H1 (cell line): ENCODE data around the gene WDR31. TPM values are rescaled to one million over a fixed set of nuclear protein-coding genes. Genes with fewer than 3 reads are reported as not detected.

Source experiments
- CTCF ChIA-PET: fragments of 300-600 bp; sonication (Branson Sonifier 250); formaldehyde crosslinking; loops from one replicate; lab custom pipeline; 2021; ENCODE audit not compliant: partially characterized antibody; lab: Charles Lee
- POLR2A ChIA-PET: fragments of 300-600 bp; sonication (Branson Sonifier 250); formaldehyde crosslinking; loops from one replicate; lab custom pipeline; 2021; ENCODE audit warnings: inconsistent platforms; ENCODE audit not compliant: partially characterized antibody; lab: Charles Lee
- DNase-seq, 2 experiments: peaks; one replicate each; pipeline versions ENCODE4 v3.0.0 to v3.0.0-alpha.2; 2010 to 2022; ENCODE audit warnings: low spot score in 2 of 2, low read depth in 1 of 2, mixed read lengths in 1 of 2
- FAIRE-seq: peaks from 2 replicates; lab custom pipeline; 2011; peaks lifted over from hg19 to GRCh38; lab: Jason Lieb, UNC
- H2AFZ ChIP-seq: 2 replicates; pipeline ENCODE4 v1.8.1; 2012; ENCODE audit warnings: low read length, inconsistent platforms
- H2AK5ac ChIP-seq: 2 replicates; pipeline ENCODE4 v1.6.1; 2013; ENCODE audit warnings: low read depth, low read length
- H2BK120ac ChIP-seq: replicated peaks from 2 replicates; pipeline ENCODE3; 2013; ENCODE audit warnings: low read depth, low read length, inconsistent platforms
- H2BK12ac ChIP-seq: 2 replicates; pipeline ENCODE4 v1.6.1; 2013; ENCODE audit warnings: low read depth, low read length
- H2BK15ac ChIP-seq: 2 replicates; pipeline ENCODE4 v1.6.1; 2013; ENCODE audit warnings: low read length
- H2BK20ac ChIP-seq: 2 replicates; pipeline ENCODE4 v1.6.1; 2013; ENCODE audit warnings: low read length
- H2BK5ac ChIP-seq: 2 replicates; pipeline ENCODE4 v1.6.1; 2013; ENCODE audit warnings: low read depth, low read length
- H3K14ac ChIP-seq: 2 replicates; pipeline ENCODE4 v1.6.1; 2013; ENCODE audit warnings: inconsistent platforms; ENCODE audit not compliant: insufficient read length
- H3K18ac ChIP-seq: 2 replicates; pipeline ENCODE4 v1.6.1; 2013; ENCODE audit warnings: low read length; ENCODE audit errors: extremely low read depth
- H3K23ac ChIP-seq: 2 replicates; pipeline ENCODE4 v1.6.1; 2013; ENCODE audit warnings: inconsistent platforms; ENCODE audit not compliant: insufficient read length
- H3K23me2 ChIP-seq: 2 replicates; pipeline ENCODE4 v1.6.1; 2013; ENCODE audit warnings: low read depth, low read length
- H3K27ac ChIP-seq: 2 replicates; pipeline ENCODE4 v1.6.1; 2011; ENCODE audit warnings: low read depth, low read length, inconsistent platforms
- H3K27me3 ChIP-seq, 4 experiments: replicated peaks in 1 of 4; 1 replicate in 1 of 4; 2 replicates in 3 of 4; pipeline versions ENCODE4 v1.6.1 to v1.8.1; 2011 to 2013; ENCODE audit warnings: low read length in 3 of 4, mild to moderate bottlenecking in 3 of 4, inconsistent platforms in 2 of 4, mixed read lengths in 2 of 4, moderate library complexity in 1 of 4; ENCODE audit not compliant: control insufficient read depth in 3 of 4, insufficient read depth in 3 of 4; ENCODE audit errors: extremely low read depth in 1 of 4
- H3K36me3 ChIP-seq, 4 experiments: 2 replicates each; pipeline versions ENCODE4 v1.6.1 to v1.8.1; 2011 to 2013; ENCODE audit warnings: mild to moderate bottlenecking in 4 of 4, low read length in 3 of 4, moderate library complexity in 2 of 4, control low read depth in 1 of 4, inconsistent platforms in 1 of 4; ENCODE audit not compliant: insufficient read depth in 4 of 4, control insufficient read depth in 2 of 4
- H3K4ac ChIP-seq: replicated peaks from 2 replicates; pipeline ENCODE3; 2013; ENCODE audit warnings: low read length, low read depth, mixed read lengths, inconsistent platforms; ENCODE audit not compliant: insufficient read length
- H3K4me1 ChIP-seq, 4 experiments: replicated peaks in 1 of 4; 1 replicate in 1 of 4; 2 replicates in 3 of 4; pipeline versions ENCODE4 v1.6.1 to v1.8.1; 2011 to 2013; ENCODE audit warnings: low read length in 3 of 4, inconsistent platforms in 2 of 4, mixed read lengths in 1 of 4; ENCODE audit not compliant: insufficient read depth in 4 of 4, control insufficient read depth in 3 of 4
- H3K4me2 ChIP-seq, 2 experiments: 2 replicates each; pipeline versions ENCODE4 v1.6.1 to v1.8.1; 2011 to 2013; ENCODE audit warnings: low read depth in 2 of 2, low read length in 2 of 2, control low read depth in 1 of 2, inconsistent platforms in 1 of 2, mild to moderate bottlenecking in 1 of 2; ENCODE audit not compliant: insufficient read depth in 1 of 2
- H3K4me3 ChIP-seq, 4 experiments: fragments of 200-600, 300-600 bp in 1 of 4; sonication (generic), shearing (Covaris generic), sonication (Bioruptor Twin) in 1 of 4; 2 replicates each; pipeline versions ENCODE4 v1.5.1 to v1.8.1; 2011 to 2016; ENCODE audit warnings: low read length in 4 of 4, low read depth in 3 of 4, control low read depth in 2 of 4, inconsistent platforms in 2 of 4, mild to moderate bottlenecking in 2 of 4, mixed read lengths in 1 of 4, moderate library complexity in 1 of 4; ENCODE audit not compliant: insufficient read depth in 2 of 4; ENCODE audit errors: extremely low read depth in 1 of 4
- H3K56ac ChIP-seq: replicated peaks from 2 replicates; pipeline ENCODE3; 2013; ENCODE audit warnings: low read depth, mild to moderate bottlenecking, mixed read lengths, low read length, inconsistent platforms; ENCODE audit not compliant: insufficient read length
- H3K79me1 ChIP-seq: 2 replicates; pipeline ENCODE4 v1.6.1; 2013; ENCODE audit warnings: low read depth, low read length, control low read depth
- H3K79me2 ChIP-seq, 2 experiments: 2 replicates each; pipeline versions ENCODE4 v1.6.1 to v1.8.1; 2012 to 2013; ENCODE audit warnings: low read length in 2 of 2, mild to moderate bottlenecking in 2 of 2, inconsistent platforms in 1 of 2; ENCODE audit not compliant: insufficient read depth in 2 of 2, control insufficient read depth in 1 of 2
- H3K9ac ChIP-seq, 4 experiments: replicated peaks in 1 of 4; 1 replicate in 1 of 4; 2 replicates in 3 of 4; pipeline versions ENCODE4 v1.6.1 to v1.8.1; 2011 to 2013; ENCODE audit warnings: low read depth in 3 of 4, low read length in 3 of 4, control low read depth in 2 of 4, mild to moderate bottlenecking in 2 of 4, moderate library complexity in 2 of 4, inconsistent platforms in 1 of 4; ENCODE audit errors: extremely low read depth in 1 of 4
- H3K9me3 ChIP-seq, 2 experiments: 2 replicates each; pipeline versions ENCODE4 v1.6.1 to v1.8.1; 2012 to 2013; ENCODE audit warnings: mild to moderate bottlenecking in 2 of 2, moderate library complexity in 2 of 2, control low read depth in 1 of 2, inconsistent platforms in 1 of 2, low read depth in 1 of 2, low read length in 1 of 2, mixed read lengths in 1 of 2; ENCODE audit not compliant: insufficient read depth in 2 of 2
- H4K20me1 ChIP-seq, 2 experiments: replicated peaks in 1 of 2; 2 replicates each; pipeline versions ENCODE3 to v1.8.1; 2011 to 2013; ENCODE audit warnings: inconsistent platforms in 2 of 2, low read length in 2 of 2, mild to moderate bottlenecking in 1 of 2; ENCODE audit not compliant: insufficient read depth in 2 of 2, control insufficient read depth in 1 of 2
- H4K5ac ChIP-seq: 2 replicates; pipeline ENCODE4 v1.6.1; 2013; ENCODE audit warnings: low read length, low read depth, mixed read lengths, inconsistent platforms; ENCODE audit not compliant: insufficient read length
- H4K8ac ChIP-seq: 2 replicates; pipeline ENCODE4 v1.8.0; 2013; ENCODE audit warnings: mild to moderate bottlenecking, moderate library complexity, low read length, inconsistent platforms; ENCODE audit not compliant: insufficient read depth; ENCODE audit errors: extremely low read depth
- H4K91ac ChIP-seq: replicated peaks from 2 replicates; pipeline ENCODE3; 2013; ENCODE audit warnings: low read length, mixed read lengths, inconsistent platforms; ENCODE audit not compliant: insufficient read length
- CBX8 ChIP-seq: fragments of 300-800, 300-1000 bp; sonication (generic); IDR thresholded peaks from 2 replicates; pipeline ENCODE4 v1.7.1; 2016; ENCODE audit warnings: low read depth, low read length, borderline replicate concordance
- PHF8 ChIP-seq: fragments of 200-600 bp; sonication (generic); conservative IDR thresholded peaks from 2 replicates; pipeline ENCODE4 v1.7.1; 2012; ENCODE audit warnings: low read depth, mild to moderate bottlenecking, inconsistent platforms, low read length, moderate library complexity
- RAD21 ChIP-seq, 2 experiments: IDR thresholded peaks in 1 of 2; conservative IDR thresholded peaks in 1 of 2; 2 replicates each; pipeline ENCODE4 v1.6.1; 2011; ENCODE audit warnings: low read depth in 2 of 2, low read length in 2 of 2, improper control_type of control experiment in 1 of 2, inconsistent platforms in 1 of 2, mild to moderate bottlenecking in 1 of 2, moderate library complexity in 1 of 2
- TAF1 ChIP-seq: IDR thresholded peaks from 2 replicates; pipeline ENCODE4 v1.6.1; 2011; ENCODE audit warnings: mild to moderate bottlenecking, low read depth, low read length
- TEAD4 ChIP-seq: IDR thresholded peaks from 2 replicates; pipeline ENCODE4 v1.6.1; 2012; ENCODE audit warnings: low read depth, low read length, inconsistent platforms, mixed read lengths
- ZNF274 ChIP-seq: IDR thresholded peaks from 2 replicates; pipeline ENCODE4 v1.7.0; 2012; ENCODE audit warnings: low read length, borderline replicate concordance; ENCODE audit errors: extremely low read depth
- WGBS, 2 experiments: shearing (Covaris generic) in 1 of 2; methylation state at CpG; one replicate each; pipeline versions ENCODE4 v1.1.6 to v1.1.7; 2013 to 2015; ENCODE audit warnings: low lambda C conversion rate in 2 of 2, mixed read lengths in 2 of 2, inconsistent platforms in 1 of 2, low coverage in 1 of 2, missing lambda C conversion rate in 1 of 2; ENCODE audit not compliant: insufficient replicate concordance in 2 of 2, insufficient coverage in 1 of 2, insufficient read length in 1 of 2; ENCODE audit errors: extremely low coverage in 1 of 2, missing lambda C conversion rate in 1 of 2; 5-methylcytosine and 5-hydroxymethylcytosine counted together
- polyA plus RNA-seq, 7 experiments: library from polyadenylated mRNA; depleted of rRNA in 3 of 7; stranded (reverse) in 5 of 7; unstranded in 2 of 7; fragments of >200 nt in 5 of 7; fragments of 200-250 nt in 2 of 7; gene quantifications; 1 replicate in 5 of 7; 2 replicates in 1 of 7; 4 replicates in 1 of 7; pipeline versions ENCODE4 v1.2.1 to v1.2.3, GENCODE V29; 2011 to 2013; ENCODE audit warnings: missing spikeins in 2 of 7, mixed read lengths in 2 of 7
- total RNA-seq: library from RNA; stranded (reverse); fragmentation: NEBNext Ultra II Directional; extraction: Animal tissue kit (Norgen Biotek cat#: 25700); gene quantifications from 2 replicates; pipeline ENCODE4 v1.2.1, GENCODE V29; 2021
- TF ChIP-seq, protein P1 (sequence below): IDR thresholded peaks from 2 replicates; pipeline ENCODE4 v1.6.1; 2012; ENCODE audit warnings: inconsistent platforms

Gene WDR31
- total and polyA plus RNA-seq, 2 of the 8 experiments (the other 6 are each of a cell fraction or from before 2014, with no cell fraction given), result 0.27 to 0.28 TPM

DNA sequence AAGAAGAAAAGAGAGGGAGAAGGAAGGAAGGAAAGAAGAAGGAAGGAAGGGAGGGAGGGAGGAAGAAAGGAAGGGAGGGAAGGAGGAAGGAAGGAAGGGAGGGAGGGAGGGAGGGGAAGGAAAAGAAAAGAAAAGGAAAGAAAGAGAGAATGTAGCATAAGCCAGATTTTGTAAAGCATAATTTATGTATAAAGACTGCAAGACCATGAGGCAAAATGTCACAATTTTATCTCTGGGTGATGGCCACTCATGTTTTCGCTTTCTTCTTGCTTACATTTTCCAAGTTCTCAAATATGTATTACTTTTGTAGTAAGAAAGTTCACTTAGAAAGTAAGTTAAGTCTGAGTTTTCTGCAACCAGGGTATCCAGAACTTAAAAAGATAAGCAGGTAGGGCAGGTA, 33.5 kb downstream of the WDR31 start:
- no peak for DNase-seq
- H3K36me3 ChIP-seq, result no peaks in the 10 kb centered on the region
- no peak overlapping the region for H3K4me3 ChIP-seq
- no peaks in the 10 kb centered on the region; a peak in 1 of 7 replicates for H3K27me3 ChIP-seq
- no peak overlapping the region for H3K27ac ChIP-seq
- no peak overlapping the region for H4K5ac ChIP-seq
- no peak overlapping the region for H3K23ac ChIP-seq
- ChIA-PET CTCF (no interaction called here), POLR2A (no interaction called here)
- H4K8ac ChIP-seq, result no peak overlapping the region
- no peak overlapping the region for H3K14ac ChIP-seq
- H3K79me1 ChIP-seq, result no peaks in the 10 kb centered on the region
- no peak overlapping the region for H3K56ac ChIP-seq
- no peak overlapping the region for H3K9ac ChIP-seq
- TF ChIP-seq PHF8 (no peak), TEAD4 (no peak), RAD21 (IDR thresholded peaks at IDR 0.05 in 1 of 2, conservative IDR thresholded peaks at IDR 0.05 in 1 of 2; ENCODE audit: low read depth in 2 of 2, low read length in 2 of 2) (no peak), CBX8 (no peak), TAF1 (no peak), ZNF274 (no peak)
- TF ChIP-seq, protein P1, sequence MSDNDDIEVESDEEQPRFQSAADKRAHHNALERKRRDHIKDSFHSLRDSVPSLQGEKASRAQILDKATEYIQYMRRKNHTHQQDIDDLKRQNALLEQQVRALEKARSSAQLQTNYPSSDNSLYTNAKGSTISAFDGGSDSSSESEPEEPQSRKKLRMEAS, result no peak
- no peak overlapping the region for H2AFZ ChIP-seq
- no peak overlapping the region for H2AK5ac ChIP-seq
- no peaks in the 10 kb centered on the region for H3K79me2 ChIP-seq
- no peak overlapping the region for H4K91ac ChIP-seq
- H2BK20ac ChIP-seq, result no peak overlapping the region
- no peak overlapping the region for H3K4me2 ChIP-seq
- H3K18ac ChIP-seq, result no peak overlapping the region
- H3K4me1 ChIP-seq, result 0 out of 7 replicates have a peak, but pooled peaks cover 0 to 1% (median 0%) of the 10 kb centered on the region in 4 experiments
- no peak for FAIRE-seq
- H3K23me2 ChIP-seq, result no peaks in the 10 kb centered on the region
- H3K9me3 ChIP-seq, result no peaks in the 10 kb centered on the region
- H2BK120ac ChIP-seq, result no peak overlapping the region
- H2BK12ac ChIP-seq, result no peak overlapping the region
- no peak overlapping the region for H3K4ac ChIP-seq
- WGBS, 2 experiments, result 94% methylated on average over 1 of the region's 1 CpG; no CpG with 5 or more reads in 1 of the 2 experiments
- no peak overlapping the region for H2BK5ac ChIP-seq
- no peak overlapping the region for H2BK15ac ChIP-seq
- no peaks in the 10 kb centered on the region for H4K20me1 ChIP-seq
